ENCODE data around the gene TRAK2. TPM values are rescaled to one million over a fixed set of nuclear protein-coding genes. Genes with fewer than 3 reads are reported as not detected.
A peak's percentile ranks its signal among the peaks of the same experiment; 100 is the strongest.

TRAK2 gene
- total RNA-seq, 1 experiment from 2014 or later, result 33.2 TPM

DNA sequence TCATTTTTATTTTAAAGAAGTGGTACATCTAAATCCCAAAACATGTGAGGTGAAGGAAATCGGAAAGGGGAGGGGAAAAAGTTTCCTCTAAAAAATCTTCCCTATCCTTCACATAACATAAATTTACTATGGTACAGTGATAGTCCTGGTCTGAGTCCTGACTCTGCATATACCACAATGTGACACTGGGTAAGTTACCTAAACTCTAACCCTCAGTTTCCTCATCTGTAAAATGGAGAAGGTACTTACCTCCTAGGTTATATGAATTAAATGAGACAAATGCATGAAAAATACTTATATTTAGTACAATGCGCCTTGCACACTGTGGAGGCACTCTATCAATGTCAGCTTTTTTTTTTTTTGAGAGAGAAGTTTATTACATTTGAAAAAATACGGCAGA is 42.3 kb downstream of the TRAK2 start:
- no peaks in the 10 kb centered on the region for H3K27me3 ChIP-seq (ENCODE audit: insufficient read depth, low read depth)
- no peak overlapping the region for H3K4me3 ChIP-seq
- no peak overlapping the region for H3K27ac ChIP-seq
- no peaks in the 10 kb centered on the region for H3K36me3 ChIP-seq (ENCODE audit: low read depth)
- no peak overlapping the region for H3K4me2 ChIP-seq
- H3K9me2 ChIP-seq (ENCODE audit: insufficient read depth), result no peaks in the 10 kb centered on the region; the same call in 1 of the 2 replicates
- H4K20me1 ChIP-seq (ENCODE audit: insufficient read depth), result no peaks in the 10 kb centered on the region
- BruUV-seq (replicated peaks), result no TSS peak
- H3K4me1 ChIP-seq (replicated peaks; ENCODE audit: insufficient read depth), result peaks cover 20% of the 10 kb centered on the region
- H3K79me2 ChIP-seq (ENCODE audit: low read depth), result 0 out of 2 replicates have a peak, but pooled peaks cover 5% of the 10 kb centered on the region
- H3K9me3 ChIP-seq (ENCODE audit: insufficient read depth, low read depth), result no peaks in the 10 kb centered on the region
- intact Hi-C loops (cut with micrococcal nuclease; ENCODE audit: unreplicated experiment), result no loop called here
- H2AFZ ChIP-seq, result no peak overlapping the region
- CTCF ChIA-PET, result no interaction called here
- POLR2A ChIA-PET (ENCODE audit: unreplicated experiment), result no interaction called here
- DNase-seq, result no peak
- TF ChIP-seq, protein P1, sequence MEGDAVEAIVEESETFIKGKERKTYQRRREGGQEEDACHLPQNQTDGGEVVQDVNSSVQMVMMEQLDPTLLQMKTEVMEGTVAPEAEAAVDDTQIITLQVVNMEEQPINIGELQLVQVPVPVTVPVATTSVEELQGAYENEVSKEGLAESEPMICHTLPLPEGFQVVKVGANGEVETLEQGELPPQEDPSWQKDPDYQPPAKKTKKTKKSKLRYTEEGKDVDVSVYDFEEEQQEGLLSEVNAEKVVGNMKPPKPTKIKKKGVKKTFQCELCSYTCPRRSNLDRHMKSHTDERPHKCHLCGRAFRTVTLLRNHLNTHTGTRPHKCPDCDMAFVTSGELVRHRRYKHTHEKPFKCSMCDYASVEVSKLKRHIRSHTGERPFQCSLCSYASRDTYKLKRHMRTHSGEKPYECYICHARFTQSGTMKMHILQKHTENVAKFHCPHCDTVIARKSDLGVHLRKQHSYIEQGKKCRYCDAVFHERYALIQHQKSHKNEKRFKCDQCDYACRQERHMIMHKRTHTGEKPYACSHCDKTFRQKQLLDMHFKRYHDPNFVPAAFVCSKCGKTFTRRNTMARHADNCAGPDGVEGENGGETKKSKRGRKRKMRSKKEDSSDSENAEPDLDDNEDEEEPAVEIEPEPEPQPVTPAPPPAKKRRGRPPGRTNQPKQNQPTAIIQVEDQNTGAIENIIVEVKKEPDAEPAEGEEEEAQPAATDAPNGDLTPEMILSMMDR (conservative IDR thresholded peaks at IDR 0.05), result no peak
- TF ChIP-seq EZH2 (IDR thresholded peaks at IDR 0.05; ENCODE audit: low read depth), result no peak
- peaks cover 5% of the 10 kb centered on the region; the same call in 1 of the 2 replicates for H3F3A ChIP-seq (ENCODE audit: insufficient read depth, low read depth)

DNA sequence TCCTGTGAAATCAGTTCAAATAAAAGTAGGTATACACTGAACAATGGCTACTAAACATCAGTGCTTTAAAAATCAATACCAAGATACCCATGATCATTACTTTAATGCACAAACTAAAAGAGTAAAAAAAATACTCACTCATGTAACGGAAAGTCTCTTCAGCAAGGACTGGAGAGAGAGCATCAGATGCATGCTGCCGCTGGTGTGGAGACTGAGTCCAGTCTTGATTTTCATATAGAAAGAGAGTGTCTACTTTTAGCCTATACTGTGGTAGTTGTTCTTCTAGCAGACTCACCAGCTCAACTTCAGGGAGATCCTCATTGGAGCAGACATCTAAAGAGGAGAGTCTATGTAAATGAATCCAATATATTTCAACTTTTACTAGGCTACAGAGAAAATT is 44.0 kb downstream of the TRAK2 start:
- Histone ChIP-seq H3K4me1 (replicated peaks; ENCODE audit: insufficient read depth) (peaks cover 29% of the 10 kb centered on the region), H3K4me3 (no peak overlapping the region), H3K4me2 (no peak overlapping the region), H3K9me2 (ENCODE audit: insufficient read depth) (no peaks in the 10 kb centered on the region; the same call in 1 of the 2 replicates), H4K20me1 (ENCODE audit: insufficient read depth) (no peaks in the 10 kb centered on the region), H3K79me2 (ENCODE audit: low read depth) (0 out of 2 replicates have a peak, but pooled peaks cover 11% of the 10 kb centered on the region), H3F3A (ENCODE audit: insufficient read depth, low read depth) (peaks cover 9% of the 10 kb centered on the region; the same call in 1 of the 2 replicates), H2AFZ (no peak overlapping the region), H3K27me3 (ENCODE audit: insufficient read depth, low read depth) (no peaks in the 10 kb centered on the region), H3K27ac (no peak overlapping the region), H3K9me3 (ENCODE audit: insufficient read depth, low read depth) (no peaks in the 10 kb centered on the region), H3K36me3 (ENCODE audit: low read depth) (no peaks in the 10 kb centered on the region)
- DNase-seq, result no peak
- intact Hi-C loops (cut with micrococcal nuclease; ENCODE audit: unreplicated experiment), result no loop called here
- no TSS peak for BruUV-seq (replicated peaks)
- ChIA-PET CTCF (interaction anchor here (0.6 kb wide), 1 partner anchor 44 kb away, joined by 10 read pairs; the partner anchor contains the start of genes STRADB and TRAK2), POLR2A (ENCODE audit: unreplicated experiment) (interaction anchor here (0.6 kb wide), 1 partner anchor 22 kb away, joined by 3 read pairs; no protein-coding TSS in a partner anchor)
- TF ChIP-seq, protein P1 (conservative IDR thresholded peaks at IDR 0.05), result no peak
- TF ChIP-seq EZH2 (IDR thresholded peaks at IDR 0.05; ENCODE audit: low read depth), result no peak

DNA sequence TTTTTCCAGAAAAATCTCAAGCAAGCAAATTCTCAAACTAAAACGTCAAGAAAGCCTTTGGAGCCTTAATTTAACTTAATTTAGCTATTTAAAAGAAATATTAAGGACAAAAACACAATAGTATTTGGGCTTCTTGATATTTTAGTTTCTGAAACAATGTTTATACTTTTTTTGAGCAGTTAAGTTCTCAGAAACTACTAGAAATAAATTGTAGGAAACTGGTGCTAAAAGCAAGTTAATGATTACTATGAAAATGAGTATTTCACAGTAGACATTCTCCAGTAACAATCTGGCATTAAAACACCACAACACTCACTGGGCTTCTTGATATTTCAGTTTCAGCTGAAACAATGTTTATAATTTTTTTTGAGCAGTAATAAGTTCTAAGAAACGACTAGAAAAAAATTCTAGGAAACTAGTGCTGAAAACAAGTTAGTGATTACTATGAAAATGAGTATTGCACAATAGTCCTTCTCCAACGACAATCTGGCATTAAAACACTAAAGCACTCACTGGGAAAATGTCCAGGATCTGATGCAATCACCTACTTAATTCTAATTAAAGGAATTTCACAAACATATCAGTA is 45.1 kb downstream of the TRAK2 start:
- ChIA-PET CTCF (no interaction called here), POLR2A (ENCODE audit: unreplicated experiment) (interaction anchor here (0.6 kb wide), 1 partner anchor 45 kb away, joined by 25 read pairs; the partner anchor contains the start of genes STRADB and TRAK2)
- Histone ChIP-seq H3K27me3 (ENCODE audit: insufficient read depth, low read depth) (no peaks in the 10 kb centered on the region), H3K4me2 (peak overlapping the region; percentile 37; the same call in 1 of the 2 replicates), H3K9me2 (ENCODE audit: insufficient read depth) (no peaks in the 10 kb centered on the region; the same call in 1 of the 2 replicates), H3K4me3 (no peak overlapping the region), H3K9me3 (ENCODE audit: insufficient read depth, low read depth) (no peaks in the 10 kb centered on the region), H3K79me2 (ENCODE audit: low read depth) (0 out of 2 replicates have a peak, but pooled peaks cover 11% of the 10 kb centered on the region), H4K20me1 (ENCODE audit: insufficient read depth) (no peaks in the 10 kb centered on the region), H3K4me1 (replicated peaks; ENCODE audit: insufficient read depth) (peaks cover 29% of the 10 kb centered on the region), H2AFZ (no peak overlapping the region), H3K27ac (peak overlapping the region; percentile 42), H3K36me3 (ENCODE audit: low read depth) (no peaks in the 10 kb centered on the region), H3F3A (ENCODE audit: insufficient read depth, low read depth) (peaks cover 9% of the 10 kb centered on the region; the same call in 1 of the 2 replicates)
- intact Hi-C loops (cut with micrococcal nuclease; ENCODE audit: unreplicated experiment), result no loop called here
- BruUV-seq (replicated peaks), result no TSS peak
- peak in 1 of 2 experiments; percentile 53 for DNase-seq
- TF ChIP-seq EZH2 (IDR thresholded peaks at IDR 0.05; ENCODE audit: low read depth), result no peak
- TF ChIP-seq, protein P1 (conservative IDR thresholded peaks at IDR 0.05), result no peak

Data from PC-9 (cell line).